Activated T-cell treated with anti-CD3 and anti-CD28 coated beads, Interleukin-2, amount 50 U/mL, for 24 hours (primary cell): ENCODE data around the gene RASSF10.
"Not testable (repeated sequence)": the region's sequence is repeated elsewhere in the genome, so short reads cannot be mapped to it uniquely, and the experiment has no call there.

Source experiments
- DNase-seq: peaks from one replicate; pipeline ENCODE4 v3.0.0-alpha.2; 2020
- H3K27ac Mint-ChIP-seq: 2 replicates; pipeline ENCODE4 v1.8.0; 2020; ENCODE audit warnings: mild to moderate bottlenecking, mixed read lengths
- H3K27me3 Mint-ChIP-seq: 2 replicates; pipeline ENCODE4 v1.8.0; 2020; ENCODE audit warnings: mixed read lengths
- H3K36me3 Mint-ChIP-seq: 2 replicates; pipeline ENCODE4 v1.8.0; 2020; ENCODE audit warnings: low read depth, mixed read lengths
- H3K4me1 Mint-ChIP-seq: 2 replicates; pipeline ENCODE4 v1.8.0; 2020; ENCODE audit warnings: low read depth, mixed read lengths
- H3K4me3 Mint-ChIP-seq: 2 replicates; pipeline ENCODE4 v1.8.0; 2020; ENCODE audit warnings: mild to moderate bottlenecking, moderate library complexity, mixed read lengths
- H3K9me3 Mint-ChIP-seq: 2 replicates; pipeline ENCODE4 v1.8.0; 2020; ENCODE audit warnings: mixed read lengths

Gene RASSF10

GRCh38 chr11:13026722-13027121 is 17.6 kb downstream of the RASSF10 start:
- H3K9me3 Mint-ChIP-seq: no peaks in the 10 kb centered on the region
- DNase-seq: no peak
- H3K27me3 Mint-ChIP-seq: peaks cover 36% of the 10 kb centered on the region
- no peaks in the 10 kb centered on the region for H3K36me3 Mint-ChIP-seq
- no peaks in the 10 kb centered on the region for H3K4me1 Mint-ChIP-seq
- H3K27ac Mint-ChIP-seq: no peak overlapping the region
- no peak overlapping the region for H3K4me3 Mint-ChIP-seq

GRCh38 chr11:13028322-13028721 is 19.2 kb downstream of the RASSF10 start:
- H3K4me1 Mint-ChIP-seq: no peaks in the 10 kb centered on the region

GRCh38 chr11:13029872-13030271 is 20.8 kb downstream of the RASSF10 start:
- H3K36me3 Mint-ChIP-seq: no peaks in the 10 kb centered on the region
- no peaks in the 10 kb centered on the region for H3K9me3 Mint-ChIP-seq
- H3K4me3 Mint-ChIP-seq: no peak overlapping the region
- H3K27me3 Mint-ChIP-seq: peaks cover 21% of the 10 kb centered on the region
- no peak overlapping the region for H3K27ac Mint-ChIP-seq
- no peak for DNase-seq
- H3K4me1 Mint-ChIP-seq: no peaks in the 10 kb centered on the region

More at GRCh38 chr11:13028322-13028721, 19.2 kb downstream of the RASSF10 start:
- Mint-ChIP-seq H3K36me3 (no peaks in the 10 kb centered on the region), H3K27ac (no peak overlapping the region), H3K9me3 (no peaks in the 10 kb centered on the region), H3K27me3 (peaks cover 22% of the 10 kb centered on the region), H3K4me3 (no peak overlapping the region)
- DNase-seq: no peak

GRCh38 chr11:13030857-13031256 is 21.7 kb downstream of the RASSF10 start:
- Mint-ChIP-seq H3K9me3 (no peaks in the 10 kb centered on the region), H3K4me3 (no peak overlapping the region), H3K4me1 (no peaks in the 10 kb centered on the region), H3K27me3 (peaks cover 23% of the 10 kb centered on the region), H3K36me3 (no peaks in the 10 kb centered on the region), H3K27ac (no peak overlapping the region)
- no peak for DNase-seq

- no peaks in the 10 kb centered on the region for H3K4me1 Mint-ChIP-seq
Observed at GRCh38 chr11:13031349-13031748, 22.2 kb downstream of the RASSF10 start.

GRCh38 chr11:13033760-13034533 is 24.8 kb downstream of the RASSF10 start:
- Mint-ChIP-seq H3K9me3 (no peaks in the 10 kb centered on the region), H3K36me3 (no peaks in the 10 kb centered on the region), H3K27me3 (peaks cover 23% of the 10 kb centered on the region), H3K27ac (no peak overlapping the region), H3K4me1 (no peaks in the 10 kb centered on the region), H3K4me3 (no peak overlapping the region)
- no peak for DNase-seq

More at GRCh38 chr11:13031349-13031748, 22.2 kb downstream of the RASSF10 start:
- Mint-ChIP-seq H3K9me3 (no peaks in the 10 kb centered on the region), H3K27me3 (peaks cover 25% of the 10 kb centered on the region), H3K27ac (no peak overlapping the region), H3K4me3 (no peak overlapping the region), H3K36me3 (no peaks in the 10 kb centered on the region)
- no peak for DNase-seq

GRCh38 chr11:13035711-13036110 is 26.6 kb downstream of the RASSF10 start:
- Mint-ChIP-seq H3K9me3 (no peaks in the 10 kb centered on the region), H3K27me3 (peaks cover 30% of the 10 kb centered on the region), H3K4me3 (no peak overlapping the region), H3K4me1 (no peaks in the 10 kb centered on the region), H3K36me3 (no peaks in the 10 kb centered on the region), H3K27ac (no peak overlapping the region)
- no peak for DNase-seq

- no peak for DNase-seq
- Mint-ChIP-seq H3K9me3 (no peaks in the 10 kb centered on the region), H3K27ac (no peak overlapping the region), H3K4me3 (no peak overlapping the region), H3K4me1 (no peaks in the 10 kb centered on the region), H3K27me3 (peaks cover 30% of the 10 kb centered on the region), H3K36me3 (no peaks in the 10 kb centered on the region)
Observed at GRCh38 chr11:13036235-13036634, 27.1 kb downstream of the RASSF10 start.

GRCh38 chr11:13038366-13038765 is 29.2 kb downstream of the RASSF10 start:
- Mint-ChIP-seq H3K27ac (no peak overlapping the region), H3K36me3 (no peaks in the 10 kb centered on the region), H3K27me3 (peaks cover 38% of the 10 kb centered on the region), H3K9me3 (no peaks in the 10 kb centered on the region), H3K4me3 (no peak overlapping the region), H3K4me1 (no peaks in the 10 kb centered on the region)
- DNase-seq: no peak

- peaks cover 37% of the 10 kb centered on the region for H3K27me3 Mint-ChIP-seq
- H3K36me3 Mint-ChIP-seq: no peaks in the 10 kb centered on the region
- H3K4me3 Mint-ChIP-seq: no peak overlapping the region
- no peaks in the 10 kb centered on the region for H3K4me1 Mint-ChIP-seq
- no peak overlapping the region for H3K27ac Mint-ChIP-seq
- H3K9me3 Mint-ChIP-seq: no peaks in the 10 kb centered on the region
- no peak for DNase-seq
Observed at GRCh38 chr11:13039126-13039525, 30.0 kb downstream of the RASSF10 start.

GRCh38 chr11:13040969-13041561 is 31.9 kb downstream of the RASSF10 start:
- H3K9me3 Mint-ChIP-seq: no peaks in the 10 kb centered on the region
- H3K4me1 Mint-ChIP-seq: no peaks in the 10 kb centered on the region
- no peak overlapping the region for H3K27ac Mint-ChIP-seq
- H3K4me3 Mint-ChIP-seq: no peak overlapping the region
- no peaks in the 10 kb centered on the region for H3K36me3 Mint-ChIP-seq
- peaks cover 22% of the 10 kb centered on the region for H3K27me3 Mint-ChIP-seq
- no peak for DNase-seq

- no peak overlapping the region for H3K27ac Mint-ChIP-seq
- H3K27me3 Mint-ChIP-seq: peaks cover 21% of the 10 kb centered on the region
- no peaks in the 10 kb centered on the region for H3K36me3 Mint-ChIP-seq
- H3K4me3 Mint-ChIP-seq: no peak overlapping the region
- H3K4me1 Mint-ChIP-seq: no peaks in the 10 kb centered on the region
- DNase-seq: no peak
- no peaks in the 10 kb centered on the region for H3K9me3 Mint-ChIP-seq
Observed at GRCh38 chr11:13042873-13043342, 33.8 kb downstream of the RASSF10 start.

GRCh38 chr11:13043912-13044628 is 35.0 kb downstream of the RASSF10 start:
- Mint-ChIP-seq H3K27me3 (peaks cover 25% of the 10 kb centered on the region), H3K9me3 (no peaks in the 10 kb centered on the region), H3K4me3 (no peak overlapping the region), H3K36me3 (no peaks in the 10 kb centered on the region), H3K4me1 (no peaks in the 10 kb centered on the region), H3K27ac (no peak overlapping the region)
- no peak for DNase-seq

- H3K4me1 Mint-ChIP-seq, H3K4me3 Mint-ChIP-seq, H3K27ac Mint-ChIP-seq, H3K9me3 Mint-ChIP-seq, H3K36me3 Mint-ChIP-seq, DNase-seq: not testable (repeated sequence)
- peaks cover 26% of the 10 kb centered on the region for H3K27me3 Mint-ChIP-seq
Observed at GRCh38 chr11:13045089-13045488, 36.0 kb downstream of the RASSF10 start.

- H3K4me3 Mint-ChIP-seq: no peak overlapping the region
- no peaks in the 10 kb centered on the region for H3K4me1 Mint-ChIP-seq
- no peak overlapping the region for H3K27ac Mint-ChIP-seq
- H3K36me3 Mint-ChIP-seq: no peaks in the 10 kb centered on the region
- H3K9me3 Mint-ChIP-seq: no peaks in the 10 kb centered on the region
- peaks cover 31% of the 10 kb centered on the region for H3K27me3 Mint-ChIP-seq
- no peak for DNase-seq
Observed at GRCh38 chr11:13045734-13046133, 36.6 kb downstream of the RASSF10 start.
